OCI-LY7 (cell line): ENCODE measurements around the gene CD200.

ENCODE experiments used
- CTCF ChIP-seq: fragments of 200-600 bp; sonication (generic); conservative IDR thresholded peaks from 2 replicates; pipeline ENCODE4 v1.5.1; 2014; ENCODE audit warnings: mild to moderate bottlenecking, antibody characterized with exemption, low read length, moderate library complexity, mixed read lengths
- EZH2phosphoT487 ChIP-seq: fragments of 200-600 bp; sonication (generic); IDR thresholded peaks from 2 replicates; pipeline ENCODE4 v1.6.1; 2018; ENCODE audit warnings: low read depth, borderline replicate concordance, mild to moderate bottlenecking, mixed run types, antibody characterized with exemption, low read length, moderate library complexity, mixed read lengths

- TF ChIP-seq CTCF (no peak), EZH2phosphoT487 (no peak)
Observed at GRCh38 chr3:112333381-112334317, 693 bp downstream of the CD200 start.
